ENCODE measurements around the gene PSMG3.

PSMG3 gene

DNA sequence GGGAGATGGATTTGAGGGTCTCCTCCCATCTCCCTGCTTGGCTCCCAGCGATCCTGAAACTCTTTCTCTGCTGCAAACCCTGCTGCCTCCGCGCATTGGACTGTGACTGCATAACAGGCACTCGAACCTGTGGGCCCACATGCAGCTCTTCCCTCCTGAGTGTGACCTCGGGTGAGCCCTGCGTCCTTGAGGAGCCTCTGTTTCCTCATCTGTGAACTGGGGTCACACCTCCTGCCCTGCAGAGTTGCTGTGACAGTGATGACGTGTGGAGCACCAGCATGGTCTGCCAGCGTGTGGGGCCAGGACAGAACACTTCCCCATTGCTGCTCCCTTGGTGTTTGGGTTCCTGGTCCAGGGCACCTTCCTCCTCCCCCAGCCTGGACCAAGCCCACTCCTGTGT is 46.9 kb upstream of the PSMG3 start:
- H3K27me3 ChIP-seq (ENCODE audit: insufficient read depth, low read length): no peaks in the 10 kb centered on the region; the same call in 1 of the 2 replicates
- H3F3A ChIP-seq (ENCODE audit: insufficient read depth, low read length): no peaks in the 10 kb centered on the region
- peaks cover 3% of the 10 kb centered on the region; the same call in 1 of the 2 replicates for H3K9me3 ChIP-seq (ENCODE audit: low read length)
- H3K9ac ChIP-seq (ENCODE audit: low read length): no peak overlapping the region
- no peaks in the 10 kb centered on the region for H3K4me1 ChIP-seq (ENCODE audit: insufficient read depth, low read length, severe bottlenecking)
- H3K9me2 ChIP-seq (ENCODE audit: low read depth, low read length): no peaks in the 10 kb centered on the region
- H3K27ac ChIP-seq (ENCODE audit: low read depth, low read length, poor library complexity, severe bottlenecking): no peak overlapping the region
- TF ChIP-seq, protein P1, sequence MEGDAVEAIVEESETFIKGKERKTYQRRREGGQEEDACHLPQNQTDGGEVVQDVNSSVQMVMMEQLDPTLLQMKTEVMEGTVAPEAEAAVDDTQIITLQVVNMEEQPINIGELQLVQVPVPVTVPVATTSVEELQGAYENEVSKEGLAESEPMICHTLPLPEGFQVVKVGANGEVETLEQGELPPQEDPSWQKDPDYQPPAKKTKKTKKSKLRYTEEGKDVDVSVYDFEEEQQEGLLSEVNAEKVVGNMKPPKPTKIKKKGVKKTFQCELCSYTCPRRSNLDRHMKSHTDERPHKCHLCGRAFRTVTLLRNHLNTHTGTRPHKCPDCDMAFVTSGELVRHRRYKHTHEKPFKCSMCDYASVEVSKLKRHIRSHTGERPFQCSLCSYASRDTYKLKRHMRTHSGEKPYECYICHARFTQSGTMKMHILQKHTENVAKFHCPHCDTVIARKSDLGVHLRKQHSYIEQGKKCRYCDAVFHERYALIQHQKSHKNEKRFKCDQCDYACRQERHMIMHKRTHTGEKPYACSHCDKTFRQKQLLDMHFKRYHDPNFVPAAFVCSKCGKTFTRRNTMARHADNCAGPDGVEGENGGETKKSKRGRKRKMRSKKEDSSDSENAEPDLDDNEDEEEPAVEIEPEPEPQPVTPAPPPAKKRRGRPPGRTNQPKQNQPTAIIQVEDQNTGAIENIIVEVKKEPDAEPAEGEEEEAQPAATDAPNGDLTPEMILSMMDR (IDR thresholded peaks at IDR 0.05; ENCODE audit: low read length): no peak
- no peak for TF ChIP-seq EZH2 (IDR thresholded peaks at IDR 0.05; ENCODE audit: borderline replicate concordance, low read length)
- H4K20me1 ChIP-seq (ENCODE audit: insufficient read depth, low read length): no peaks in the 10 kb centered on the region
- no peak overlapping the region for H2AFZ ChIP-seq (ENCODE audit: low read length)
- no peak overlapping the region for H3K4me2 ChIP-seq (ENCODE audit: low read length)
- no peaks in the 10 kb centered on the region for H3K36me3 ChIP-seq (ENCODE audit: insufficient read depth, low read length)
- H3K79me2 ChIP-seq (ENCODE audit: insufficient read depth, low read length): no peaks in the 10 kb centered on the region
- no peak overlapping the region for H3K4me3 ChIP-seq (ENCODE audit: low read depth, low read length, poor library complexity, severe bottlenecking)

DNA sequence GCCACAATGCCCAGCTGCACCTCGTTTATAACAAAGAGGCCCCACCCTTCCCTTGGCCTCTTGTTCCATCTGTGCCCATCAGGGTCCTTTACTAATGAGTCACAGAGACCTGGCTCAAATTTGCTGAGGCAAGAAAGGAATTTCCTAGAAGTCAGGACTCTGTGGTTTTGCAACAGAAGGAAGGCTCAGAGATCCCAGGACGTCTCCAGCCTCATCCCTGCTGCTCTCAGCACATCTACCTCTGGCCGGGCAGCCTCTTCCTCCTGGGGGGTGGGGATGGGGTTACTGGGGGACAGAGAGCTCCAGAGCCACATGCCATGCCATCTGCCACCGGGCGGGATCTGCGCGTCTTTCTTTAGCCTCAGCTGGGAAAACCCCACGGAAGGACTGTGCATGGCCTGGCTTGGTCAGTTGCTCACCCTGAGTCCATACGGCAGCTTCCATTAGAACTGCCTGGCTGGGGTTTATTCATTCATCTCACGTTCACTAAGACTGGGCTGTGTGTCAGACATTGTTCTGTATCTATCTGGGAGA is 41.9 kb upstream of the PSMG3 start:
- no peaks in the 10 kb centered on the region for H3F3A ChIP-seq (ENCODE audit: insufficient read depth, low read length)
- H3K27ac ChIP-seq (ENCODE audit: low read depth, low read length, poor library complexity, severe bottlenecking): no peak overlapping the region

DNA sequence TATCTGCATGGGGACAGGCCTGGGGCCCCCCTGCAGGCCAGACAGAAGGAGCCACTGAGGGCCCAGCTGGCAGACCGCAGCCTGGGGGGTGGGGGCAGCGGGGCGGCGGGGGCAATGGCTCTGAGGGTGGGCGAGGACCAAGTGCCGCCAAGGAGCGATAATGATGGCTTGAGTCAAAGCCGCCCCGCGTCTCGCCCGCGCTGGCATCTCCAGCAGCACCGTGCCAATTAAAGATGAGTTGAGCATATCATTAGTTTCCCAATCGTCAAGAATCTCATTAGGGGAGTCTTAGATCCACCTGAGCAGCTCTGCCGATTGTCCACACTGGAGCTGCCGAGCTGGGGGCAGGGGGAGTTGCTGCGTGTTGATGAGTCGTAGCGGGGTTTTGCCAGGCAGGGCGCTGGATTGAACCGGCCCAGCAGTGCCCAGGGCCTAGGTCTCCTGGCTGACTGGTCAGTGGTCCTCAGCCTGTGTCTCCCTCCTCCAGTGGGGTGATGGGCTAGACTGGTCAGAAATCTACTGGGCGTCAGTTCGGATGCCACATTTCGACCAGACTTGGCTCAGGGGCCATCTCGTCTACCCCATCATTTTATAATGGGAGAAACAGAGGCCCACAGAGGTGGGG is 41.0 kb upstream of the PSMG3 start:
- H3K9me3 ChIP-seq (ENCODE audit: low read length): no peaks in the 10 kb centered on the region
- H3K36me3 ChIP-seq (ENCODE audit: insufficient read depth, low read length): no peaks in the 10 kb centered on the region
- H3K4me2 ChIP-seq (ENCODE audit: low read length): no peak overlapping the region
- H3K9ac ChIP-seq (ENCODE audit: low read length): no peak overlapping the region
- H3K79me2 ChIP-seq (ENCODE audit: insufficient read depth, low read length): no peaks in the 10 kb centered on the region
- H3K27ac ChIP-seq (ENCODE audit: low read depth, low read length, poor library complexity, severe bottlenecking): no peak overlapping the region
- no peak for TF ChIP-seq EZH2 (IDR thresholded peaks at IDR 0.05; ENCODE audit: borderline replicate concordance, low read length)
- TF ChIP-seq, protein P1 (IDR thresholded peaks at IDR 0.05; ENCODE audit: low read length): no peak
- H2AFZ ChIP-seq (ENCODE audit: low read length): no peak overlapping the region
- no peak overlapping the region for H3K4me3 ChIP-seq (ENCODE audit: low read depth, low read length, poor library complexity, severe bottlenecking)
- H3F3A ChIP-seq (ENCODE audit: insufficient read depth, low read length): no peaks in the 10 kb centered on the region
- no peaks in the 10 kb centered on the region for H3K9me2 ChIP-seq (ENCODE audit: low read depth, low read length)
- H4K20me1 ChIP-seq (ENCODE audit: insufficient read depth, low read length): no peaks in the 10 kb centered on the region
- H3K27me3 ChIP-seq (ENCODE audit: insufficient read depth, low read length): peaks cover 8% of the 10 kb centered on the region; the same call in 1 of the 2 replicates
- H3K4me1 ChIP-seq (ENCODE audit: insufficient read depth, low read length, severe bottlenecking): no peaks in the 10 kb centered on the region

More for the DNA sequence above, 41.9 kb upstream of the PSMG3 start:
- Histone ChIP-seq H3K9me3 (ENCODE audit: low read length) (no peaks in the 10 kb centered on the region), H3K36me3 (ENCODE audit: insufficient read depth, low read length) (no peaks in the 10 kb centered on the region), H3K27me3 (ENCODE audit: insufficient read depth, low read length) (peaks cover 8% of the 10 kb centered on the region; the same call in 1 of the 2 replicates), H3K9me2 (ENCODE audit: low read depth, low read length) (no peaks in the 10 kb centered on the region), H3K4me1 (ENCODE audit: insufficient read depth, low read length, severe bottlenecking) (no peaks in the 10 kb centered on the region), H3K4me3 (ENCODE audit: low read depth, low read length, poor library complexity, severe bottlenecking) (no peak overlapping the region), H3K4me2 (ENCODE audit: low read length) (no peak overlapping the region), H2AFZ (ENCODE audit: low read length) (no peak overlapping the region), H3K79me2 (ENCODE audit: insufficient read depth, low read length) (no peaks in the 10 kb centered on the region), H3K9ac (ENCODE audit: low read length) (no peak overlapping the region), H4K20me1 (ENCODE audit: insufficient read depth, low read length) (no peaks in the 10 kb centered on the region)
- TF ChIP-seq EZH2 (IDR thresholded peaks at IDR 0.05; ENCODE audit: borderline replicate concordance, low read length): no peak
- TF ChIP-seq, protein P1 (IDR thresholded peaks at IDR 0.05; ENCODE audit: low read length): no peak

Data from OCI-LY1 (cell line).